ENCODE measurements around the gene LAGE3.

LAGE3 gene

GRCh38 chrX:154430479-154430878, 48.6 kb downstream of the LAGE3 start:
- CTCF ChIA-PET = interaction anchor here (0.6 kb wide), 1 partner anchor 15 kb away, joined by 4 read pairs; no protein-coding TSS in a partner anchor
- POLR2A ChIA-PET = no interaction called here
- Histone ChIP-seq H3K4me1 (ENCODE audit: control insufficient read depth, insufficient read depth, low read length) (no peaks in the 10 kb centered on the region), H3K4me3 (ENCODE audit: low read depth, low read length) (no peak overlapping the region), H3K27ac (ENCODE audit: extremely low read depth, low read depth, low read length) (no peak overlapping the region), H3K9me3 (ENCODE audit: control insufficient read depth, insufficient read depth, low read depth, low read length) (no peaks in the 10 kb centered on the region), H3K36me3 (ENCODE audit: control insufficient read depth in 2 of 2, insufficient read depth in 1 of 2, low read length in 2 of 2) (peaks cover 0 to 46% of the 10 kb centered on the region in 2 experiments; a peak in 1 of 3 replicates)
- TF ChIP-seq ZNF266 (tag by site-specific recombination; IDR thresholded peaks at IDR 0.05; ENCODE audit: low read depth) (no peak), ZNF585B (tag by site-specific recombination; IDR thresholded peaks at IDR 0.05) (no peak), MEIS1 (CRISPR knock-in tag; IDR thresholded peaks at IDR 0.05; ENCODE audit: borderline replicate concordance) (no peak), ZNF394 (tag by site-specific recombination; IDR thresholded peaks at IDR 0.05; ENCODE audit: borderline replicate concordance) (no peak), ZNF341 (tag by site-specific recombination; IDR thresholded peaks at IDR 0.05; ENCODE audit: low read depth) (peak; percentile 38), IKZF3 (tag by site-specific recombination; IDR thresholded peaks at IDR 0.05) (no peak)

GRCh38 chrX:154429711-154430110, 49.4 kb downstream of the LAGE3 start:
- Histone ChIP-seq H3K36me3 (ENCODE audit: control insufficient read depth in 2 of 2, insufficient read depth in 1 of 2, low read length in 2 of 2) (peaks cover 0 to 38% of the 10 kb centered on the region in 2 experiments; a peak in 1 of 3 replicates), H3K4me1 (ENCODE audit: control insufficient read depth, insufficient read depth, low read length) (no peaks in the 10 kb centered on the region), H3K4me3 (ENCODE audit: low read depth, low read length) (peak overlapping the region; percentile 10), H3K9me3 (ENCODE audit: control insufficient read depth, insufficient read depth, low read depth, low read length) (no peaks in the 10 kb centered on the region), H3K27ac (ENCODE audit: extremely low read depth, low read depth, low read length) (no peak overlapping the region)
- POLR2A ChIA-PET = interaction anchor here (0.8 to 2.1 kb wide), 3 partner anchors 18 to 27 kb away, joined by 3 to 7 read pairs (median 3); no protein-coding TSS in a partner anchor
- CTCF ChIA-PET = interaction anchor here (0.6 to 1.1 kb wide), 2 partner anchors 14 to 97 kb away, joined by 4 read pairs; no protein-coding TSS in a partner anchor
- no peak for TF ChIP-seq ZNF521 (tag by site-specific recombination; IDR thresholded peaks at IDR 0.05)
- no peak for TF ChIP-seq ZNF792 (tag by site-specific recombination; IDR thresholded peaks at IDR 0.05)
- no peak for TF ChIP-seq SETDB1 (IDR thresholded peaks at IDR 0.05; ENCODE audit: insufficient read length, low read length)
- no peak for TF ChIP-seq YY1 (tag by site-specific recombination; IDR thresholded peaks at IDR 0.05)
- TF ChIP-seq ZSCAN30 (tag by site-specific recombination; IDR thresholded peaks at IDR 0.05) = no peak
- TF ChIP-seq ZNF513 (tag by site-specific recombination; IDR thresholded peaks at IDR 0.05) = no peak
- no peak for TF ChIP-seq HOXA7 (CRISPR knock-in tag; IDR thresholded peaks at IDR 0.05; ENCODE audit: borderline replicate concordance)
- TF ChIP-seq ZNF544 (tag by site-specific recombination; IDR thresholded peaks at IDR 0.05) = no peak
- TF ChIP-seq ZNF146 (tag by site-specific recombination; IDR thresholded peaks at IDR 0.05) = no peak
- TF ChIP-seq ZNF214 (tag by site-specific recombination; IDR thresholded peaks at IDR 0.05; ENCODE audit: borderline replicate concordance) = no peak
- TF ChIP-seq REST (tag by site-specific recombination; IDR thresholded peaks at IDR 0.05) = no peak
- TF ChIP-seq PRDM10 (tag by site-specific recombination; IDR thresholded peaks at IDR 0.05) = no peak
- TF ChIP-seq ZNF354C (tag by site-specific recombination; IDR thresholded peaks at IDR 0.05; ENCODE audit: borderline replicate concordance, low read depth) = no peak
- no peak for TF ChIP-seq ZNF777 (tag by site-specific recombination; IDR thresholded peaks at IDR 0.05; ENCODE audit: borderline replicate concordance)
- no peak for TF ChIP-seq ZFP3 (tag by site-specific recombination; IDR thresholded peaks at IDR 0.05; ENCODE audit: low read depth)
- TF ChIP-seq TRIM28 (IDR thresholded peaks at IDR 0.05; ENCODE audit: borderline replicate concordance, low read length) = no peak
- no peak for TF ChIP-seq ZSCAN4 (tag by site-specific recombination; IDR thresholded peaks at IDR 0.05)
- no peak for TF ChIP-seq ZNF791 (tag by site-specific recombination; IDR thresholded peaks at IDR 0.05)
- no peak for TF ChIP-seq ZNF488 (tag by site-specific recombination; IDR thresholded peaks at IDR 0.05)

All from HEK293 (cell line).